NAMALWA (cell line): ENCODE data around the gene OR1C1.
"Not testable (repeated sequence)": the region's sequence is repeated elsewhere in the genome, so short reads cannot be mapped to it uniquely, and the experiment has no call there.

Source experiments
- DNase-seq: peaks from one replicate; pipeline ENCODE4 v3.0.0-alpha.2; 2015; ENCODE audit warnings: low spot score

The OR1C1 gene

DNA sequence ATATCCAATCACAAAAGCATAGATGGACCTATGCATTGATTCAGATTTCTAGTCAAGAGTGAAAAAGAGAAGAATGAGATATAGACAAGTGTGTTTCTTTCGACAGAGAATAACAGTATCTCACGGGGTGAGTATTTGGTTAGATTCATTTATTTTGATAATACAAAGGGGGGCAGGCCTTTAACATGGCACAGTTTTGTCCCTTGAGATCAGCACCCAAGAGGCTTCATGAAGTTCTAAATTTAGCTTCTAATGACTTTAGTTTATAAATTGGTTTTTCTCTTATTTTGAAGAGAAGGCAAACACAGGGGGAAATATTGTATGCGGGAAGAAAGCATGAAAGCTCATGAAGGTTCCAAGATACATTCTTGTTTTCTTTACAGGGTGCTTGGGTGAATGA lies at the start of gene OR1C1:
TSS of gene OR1C1 (minus strand) at position 101 of the 400 bp plus-strand sequence. CDS start 2,150 bp downstream, outside the sequence.
- DNase-seq: no peak

DNA sequence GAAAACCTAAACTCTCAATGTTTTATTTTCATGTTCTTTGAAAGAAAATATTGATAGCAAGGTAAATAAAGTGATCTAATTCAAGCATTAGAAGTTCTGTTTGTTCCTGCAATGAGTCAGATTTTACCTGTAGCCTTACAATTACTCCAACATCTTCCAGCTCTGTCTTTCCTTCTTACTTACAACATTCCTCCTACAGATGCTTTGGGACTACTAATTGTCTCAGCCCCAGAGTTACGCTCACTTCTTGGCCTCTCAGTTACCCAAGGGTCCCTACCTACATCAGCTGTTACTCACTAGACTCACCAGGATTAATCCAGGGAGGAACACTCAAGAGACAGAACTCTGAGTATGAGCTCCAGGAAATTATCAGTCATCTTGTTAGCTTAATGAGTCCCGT lies 37.2 kb upstream of the OR1C1 start:
- no peak for DNase-seq

DNA sequence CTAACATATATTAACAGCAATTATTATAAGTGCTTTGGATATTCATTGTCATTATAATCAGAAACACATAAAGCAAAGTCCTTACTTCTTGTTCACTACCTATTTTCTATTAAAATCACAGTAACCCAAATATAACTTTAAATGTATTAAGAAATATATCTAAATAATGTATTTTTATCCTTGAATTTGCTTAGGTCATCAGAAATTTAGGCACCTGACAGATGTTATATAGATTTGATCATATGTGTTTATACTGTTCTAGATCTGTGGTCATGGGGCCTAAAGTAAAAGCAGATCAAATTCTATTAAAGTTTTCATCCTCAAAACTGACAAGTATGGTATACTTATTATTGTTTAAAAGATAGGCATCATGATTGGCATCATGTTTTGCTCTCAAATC lies 9.2 kb upstream of the OR1C1 start:
- DNase-seq: no peak

GRCh38 chr1:247754311-247754710 lies 6.0 kb downstream of the OR1C1 start:
- not testable (repeated sequence) for DNase-seq

DNA sequence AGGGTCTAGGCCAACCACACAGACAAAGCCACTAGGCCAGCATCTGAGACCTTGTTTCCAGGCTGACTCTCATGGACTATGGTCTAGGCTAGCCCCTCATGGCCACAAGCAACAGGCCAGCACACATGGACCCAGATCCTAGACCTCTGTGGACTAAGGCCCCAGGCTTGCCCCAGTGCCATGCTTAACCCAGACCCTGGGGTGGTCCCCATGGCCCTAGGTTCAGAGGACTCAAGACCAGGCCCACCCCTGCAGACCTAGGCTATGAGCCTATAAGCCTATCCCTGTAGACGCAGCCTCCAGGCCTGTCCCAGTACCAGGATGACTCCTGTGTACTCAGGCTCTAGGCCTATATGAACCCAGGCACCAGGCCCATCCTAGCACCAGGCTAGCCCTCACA lies 10.5 kb downstream of the OR1C1 start:
- no peak for DNase-seq

DNA sequence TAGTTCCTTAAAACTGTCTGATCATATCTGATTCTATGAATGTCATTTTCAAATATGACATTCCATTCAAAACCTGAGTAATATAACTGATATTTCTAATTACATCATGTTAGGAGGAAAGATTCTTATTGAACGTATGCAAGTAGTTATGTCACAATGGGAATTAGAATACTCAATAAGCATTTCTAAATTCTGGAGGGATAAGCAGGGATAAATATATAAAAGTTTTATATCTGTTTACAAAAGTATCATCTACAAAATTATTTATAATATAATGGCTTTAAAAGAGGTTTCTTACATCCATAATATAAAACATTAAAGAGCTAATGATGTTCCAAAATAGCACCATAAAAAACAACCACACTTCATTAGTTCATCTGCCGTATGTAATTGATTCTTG lies 12.3 kb downstream of the OR1C1 start, which contains the start of gene OR14A2:
TSS of gene OR14A2 (minus strand) at position 101 of the 400 bp plus-strand sequence.
- DNase-seq: no peak

DNA sequence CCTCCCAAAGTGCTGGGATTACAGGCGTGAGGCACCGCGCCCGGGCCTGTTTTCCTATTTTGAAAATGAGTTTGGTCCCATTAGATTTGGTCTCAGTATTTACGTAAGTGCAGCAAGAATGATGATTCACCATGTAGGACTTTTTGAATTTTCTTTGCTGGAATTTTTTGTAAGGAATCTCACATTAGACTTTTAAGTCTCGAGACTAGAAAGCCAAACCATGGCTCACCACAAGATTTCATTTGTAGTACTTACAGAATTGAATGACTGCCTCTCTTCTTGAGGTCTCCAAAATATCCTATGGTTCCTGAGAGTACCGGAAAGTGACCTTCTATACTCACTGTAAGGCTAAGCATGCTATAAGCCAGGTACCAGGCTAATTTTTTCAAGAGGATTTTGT lies 12.7 kb downstream of the OR1C1 start:
- DNase-seq: no peak

DNA sequence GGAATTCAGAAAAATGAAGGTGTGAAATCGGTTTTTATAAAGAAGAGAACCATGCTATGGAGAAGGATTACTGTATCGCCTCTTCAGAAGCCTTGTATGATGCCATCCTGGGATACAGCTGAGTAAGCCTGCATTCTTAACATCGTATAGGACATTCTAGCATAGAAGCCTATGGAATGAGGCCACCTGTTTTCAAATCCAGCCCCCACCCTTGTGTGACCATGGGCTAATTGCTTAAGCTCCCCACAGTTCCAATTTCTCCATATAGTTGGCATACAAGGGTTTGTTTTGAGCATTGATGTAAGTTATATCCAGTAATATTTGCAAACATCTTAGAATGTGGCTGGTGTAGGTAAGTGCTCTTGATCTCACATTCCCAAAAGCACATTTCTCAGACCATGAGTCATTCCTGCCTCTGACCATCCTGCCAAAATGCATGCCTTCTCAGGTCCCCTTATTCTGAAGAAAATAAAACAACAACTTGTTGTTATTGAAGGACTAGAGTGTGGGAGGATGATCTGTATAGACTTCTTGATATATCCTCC lies 13.9 kb downstream of the OR1C1 start:
- no peak for DNase-seq

DNA sequence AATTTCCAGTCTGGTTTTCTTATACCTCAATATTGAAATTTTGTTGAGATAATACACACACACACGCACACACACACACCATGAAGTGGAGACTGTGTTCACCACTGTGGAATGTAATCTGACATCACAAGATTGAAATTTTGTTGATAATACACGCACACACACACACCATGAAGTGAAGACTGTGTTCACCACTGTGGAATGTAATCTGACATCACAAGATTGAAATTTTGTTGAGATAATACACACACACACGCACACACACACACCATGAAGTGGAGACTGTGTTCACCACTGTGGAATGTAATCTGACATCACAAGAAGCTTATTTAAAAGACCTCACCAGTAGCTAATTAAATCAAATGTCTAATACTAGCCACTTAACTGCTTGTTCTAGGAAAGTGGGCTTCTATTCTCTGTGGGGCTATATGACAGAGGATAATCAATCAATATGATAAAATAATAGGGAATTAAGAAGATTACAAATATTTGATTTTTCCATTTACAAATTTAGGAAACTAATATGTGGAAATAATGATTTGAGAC lies 18.1 kb downstream of the OR1C1 start:
- DNase-seq: not testable (repeated sequence)

GRCh38 chr1:247741756-247742155 lies 18.6 kb downstream of the OR1C1 start:
- DNase-seq: no peak

- no peak for DNase-seq
These were observed 19.6 kb downstream of the OR1C1 start for GRCh38 chr1:247740721-247741120.

DNA sequence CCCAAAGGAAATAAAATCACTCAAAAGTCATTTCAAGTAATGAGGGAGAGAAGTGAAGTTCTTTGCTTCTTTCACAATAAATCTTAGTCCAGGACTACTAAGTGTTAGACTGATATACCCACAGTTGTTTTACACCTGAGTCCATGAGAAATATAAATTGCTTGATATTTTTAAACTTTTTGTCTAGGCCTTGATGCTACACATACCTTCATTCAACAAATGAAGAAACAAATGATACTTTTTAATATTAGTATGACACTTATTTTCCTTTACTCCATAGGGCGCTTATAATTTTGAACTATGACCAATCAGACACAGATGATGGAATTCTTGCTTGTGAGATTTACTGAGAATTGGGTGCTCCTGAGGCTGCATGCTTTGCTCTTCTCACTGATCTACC lies 22.0 kb downstream of the OR1C1 start, which contains the start of gene OR14K1:
TSS of gene OR14K1 (plus strand) at position 301 of the 400 bp plus-strand sequence. CDS start at position 301, 0 bp downstream.
- no peak for DNase-seq

DNA sequence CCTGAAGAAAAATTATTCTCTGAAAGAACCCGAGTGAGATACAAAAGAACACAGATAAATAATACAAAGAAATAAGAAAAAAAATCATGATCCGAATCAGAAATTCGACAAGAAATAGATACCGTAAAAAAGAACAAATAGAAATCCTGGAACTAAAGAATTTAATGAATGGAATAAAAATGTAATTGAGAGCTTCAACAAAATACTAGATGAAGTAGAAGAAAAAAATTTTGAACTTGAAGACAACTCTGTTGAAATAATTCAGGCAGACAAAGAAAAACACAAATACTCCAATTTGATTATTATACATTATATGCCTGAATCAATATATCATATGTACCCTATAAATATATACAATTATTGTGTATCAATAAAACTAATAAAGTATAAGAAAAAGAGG lies 39.1 kb downstream of the OR1C1 start:
- no peak for DNase-seq

DNA sequence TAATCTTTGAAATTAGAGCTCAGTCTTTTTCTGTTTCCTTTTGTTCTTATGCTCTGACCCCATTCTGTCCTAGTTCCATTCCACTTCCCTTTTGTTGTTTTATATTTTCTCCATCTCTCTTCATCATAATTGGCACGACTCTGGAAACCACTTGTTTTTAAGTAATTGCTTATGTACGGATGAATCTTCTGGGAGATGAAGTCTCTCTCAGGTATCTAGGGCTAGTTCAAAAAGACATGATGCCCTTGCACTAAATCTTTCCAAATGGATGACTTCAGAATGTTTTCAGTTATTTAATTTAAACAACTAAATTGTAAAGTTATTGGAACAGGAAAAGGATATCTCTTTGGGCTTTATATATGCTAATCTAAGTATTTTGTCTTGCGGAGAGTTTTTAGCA lies 43.8 kb downstream of the OR1C1 start, which contains the start of gene OR6F1:
TSS of gene OR6F1 (minus strand) at position 101 of the 400 bp plus-strand sequence. CDS start 3,891 bp downstream, outside the sequence.
- DNase-seq: no peak

DNA sequence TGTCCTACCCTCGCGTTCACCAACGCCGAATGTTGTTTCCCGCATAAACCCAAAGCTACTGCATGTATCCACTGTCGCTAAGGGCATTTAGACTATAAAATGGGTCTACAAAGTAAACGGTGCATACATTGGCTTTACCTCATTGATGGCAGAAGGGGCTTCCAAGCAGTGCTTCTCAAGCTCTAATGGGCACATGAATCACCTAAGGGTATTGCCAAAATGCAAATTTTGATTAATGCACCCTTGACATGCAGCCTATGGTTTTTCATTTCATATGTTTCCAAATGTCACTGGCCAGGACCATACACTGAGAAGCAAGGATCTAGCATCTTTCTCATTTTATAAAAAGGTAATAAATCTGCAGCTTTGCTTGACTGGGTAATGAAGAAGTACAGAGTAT lies 46.6 kb downstream of the OR1C1 start:
- DNase-seq: no peak

GRCh38 chr1:247710681-247711080 lies 49.7 kb downstream of the OR1C1 start:
- not testable (repeated sequence) for DNase-seq
